Colonic mucosa (tissue), 4 donors: ENCODE measurements around the gene TJAP1. TPM values are rescaled to one million over a fixed set of nuclear protein-coding genes. Genes with fewer than 3 reads are reported as not detected.
A peak's percentile ranks its signal among the peaks of the same experiment; 100 is the strongest.

Experiments
- DNase-seq: peaks from one replicate; pipeline ENCODE4 v3.0.0-alpha.2; 2020
- H3K27ac ChIP-seq: fragments of 200-600 bp; one replicate; pipeline ENCODE4 v1.8.0; 2021
- H3K27me3 ChIP-seq: fragments of 200-600 bp; one replicate; pipeline ENCODE4 v1.8.0; 2021
- H3K36me3 ChIP-seq: fragments of 200-600 bp; one replicate; pipeline ENCODE4 v1.8.0; 2021
- H3K4me1 ChIP-seq: fragments of 200-600 bp; one replicate; pipeline ENCODE4 v1.8.0; 2021; ENCODE audit warnings: mild to moderate bottlenecking
- H3K4me3 ChIP-seq: fragments of 200-600 bp; one replicate; pipeline ENCODE4 v1.8.0; 2021
- H3K9ac ChIP-seq, 2 donors: one replicate each; pipeline ENCODE4 v1.7.0; 2013; ENCODE audit warnings: control low read depth in 2 of 2, low read depth in 2 of 2, low read length in 2 of 2
- H3K9me3 ChIP-seq: fragments of 200-600 bp; one replicate; pipeline ENCODE4 v1.8.0; 2021
- intact Hi-C: fragments of 100-400 bp; cut with DNase I; formaldehyde crosslinking; loops from one replicate; pipeline ENCODE4 v1.14.1; 2022
- total RNA-seq, 2 donors: library from RNA; stranded (reverse); fragmentation: NEBNext Ultra II Directional in 1 of 2; extraction: Animal tissue kit (Norgen Biotek cat#: 25700) in 1 of 2; gene quantifications; one replicate each; pipeline ENCODE4 v1.2.1, GENCODE V29; 2021
- TF ChIP-seq, protein P1 (sequence below): fragments of 200-600 bp; IDR thresholded peaks from one replicate; pipeline ENCODE4 v1.8.0; 2022; ENCODE audit warnings: antibody characterized with exemption, mild to moderate bottlenecking
- donor health status: healthy.
- donor health status: DM: no; HTN: no; CAD: no.
- donor health status: DM: no; HTN: no; CAD: no.

The TJAP1 gene
- total RNA-seq, 2 donors from 2014 or later, result 18.6 to 26.4 TPM

DNA sequence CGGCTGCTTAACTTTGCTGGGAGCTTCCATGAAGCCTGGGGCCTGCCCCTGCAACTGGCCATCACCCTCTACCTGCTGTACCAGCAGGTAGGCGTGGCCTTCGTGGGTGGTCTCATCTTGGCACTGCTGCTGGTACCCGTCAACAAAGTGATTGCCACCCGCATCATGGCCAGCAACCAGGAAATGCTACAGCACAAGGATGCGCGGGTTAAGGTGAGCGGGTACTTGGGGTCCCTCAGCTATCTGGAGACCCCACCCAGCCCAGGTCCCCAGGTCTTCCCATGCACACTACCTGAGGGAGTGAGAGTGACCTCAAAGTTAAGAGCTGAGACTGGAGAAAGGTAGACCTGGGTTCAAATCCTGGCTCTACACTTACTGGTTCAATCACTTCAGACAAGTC is 44.2 kb upstream of the TJAP1 start:
- Histone ChIP-seq H3K4me3 (no peak overlapping the region), H3K9me3 (no peaks in the 10 kb centered on the region), H3K9ac (no peak overlapping the region), H3K36me3 (no peaks in the 10 kb centered on the region), H3K27me3 (no peaks in the 10 kb centered on the region), H3K4me1 (peaks cover 14% of the 10 kb centered on the region), H3K27ac (no peak overlapping the region)
- intact Hi-C loops, result no loop called here
- TF ChIP-seq, protein P1, sequence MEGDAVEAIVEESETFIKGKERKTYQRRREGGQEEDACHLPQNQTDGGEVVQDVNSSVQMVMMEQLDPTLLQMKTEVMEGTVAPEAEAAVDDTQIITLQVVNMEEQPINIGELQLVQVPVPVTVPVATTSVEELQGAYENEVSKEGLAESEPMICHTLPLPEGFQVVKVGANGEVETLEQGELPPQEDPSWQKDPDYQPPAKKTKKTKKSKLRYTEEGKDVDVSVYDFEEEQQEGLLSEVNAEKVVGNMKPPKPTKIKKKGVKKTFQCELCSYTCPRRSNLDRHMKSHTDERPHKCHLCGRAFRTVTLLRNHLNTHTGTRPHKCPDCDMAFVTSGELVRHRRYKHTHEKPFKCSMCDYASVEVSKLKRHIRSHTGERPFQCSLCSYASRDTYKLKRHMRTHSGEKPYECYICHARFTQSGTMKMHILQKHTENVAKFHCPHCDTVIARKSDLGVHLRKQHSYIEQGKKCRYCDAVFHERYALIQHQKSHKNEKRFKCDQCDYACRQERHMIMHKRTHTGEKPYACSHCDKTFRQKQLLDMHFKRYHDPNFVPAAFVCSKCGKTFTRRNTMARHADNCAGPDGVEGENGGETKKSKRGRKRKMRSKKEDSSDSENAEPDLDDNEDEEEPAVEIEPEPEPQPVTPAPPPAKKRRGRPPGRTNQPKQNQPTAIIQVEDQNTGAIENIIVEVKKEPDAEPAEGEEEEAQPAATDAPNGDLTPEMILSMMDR, result no peak
- no peak for DNase-seq

DNA sequence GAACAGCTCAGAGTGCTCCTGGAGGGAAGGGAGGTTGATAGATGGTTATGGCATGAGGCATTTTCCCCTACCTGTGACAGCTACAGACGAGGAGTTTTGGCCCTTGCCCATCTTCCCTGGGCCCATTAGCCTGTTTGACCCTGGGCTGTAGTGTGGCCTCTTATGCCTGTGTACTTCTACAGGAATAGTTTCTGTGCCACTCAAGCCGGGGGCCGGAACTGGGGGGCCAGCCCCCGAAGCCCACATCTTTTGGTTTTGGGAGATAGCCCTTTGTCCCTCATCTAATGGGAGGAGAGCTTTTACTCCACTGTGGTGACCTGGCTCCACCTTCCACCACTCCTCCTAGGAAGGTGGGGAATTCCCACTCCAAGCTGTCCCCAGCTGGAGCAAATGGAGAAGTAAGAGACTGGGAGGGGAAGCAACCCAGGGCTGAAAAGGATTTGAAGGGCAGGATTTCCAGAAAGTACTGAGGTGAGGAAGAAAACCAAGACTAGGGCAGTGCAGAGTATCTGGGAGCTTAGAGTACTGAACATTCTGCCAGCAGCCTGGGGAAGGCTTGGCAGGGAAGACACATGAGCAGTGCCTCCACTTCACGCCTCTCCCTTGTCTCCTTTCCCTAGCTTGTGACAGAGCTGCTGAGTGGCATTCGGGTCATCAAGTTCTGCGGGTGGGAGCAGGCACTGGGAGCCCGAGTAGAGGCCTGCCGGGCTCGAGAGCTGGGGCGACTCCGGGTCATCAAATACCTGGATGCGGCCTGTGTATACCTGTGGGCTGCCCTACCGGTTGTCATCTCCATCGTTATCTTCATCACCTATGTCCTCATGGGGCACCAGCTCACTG is 43.1 kb upstream of the TJAP1 start:
- DNase-seq, result no peak
- intact Hi-C loops, result no loop called here
- Histone ChIP-seq H3K27me3 (no peaks in the 10 kb centered on the region), H3K4me3 (no peak overlapping the region), H3K9me3 (no peaks in the 10 kb centered on the region), H3K36me3 (no peaks in the 10 kb centered on the region), H3K4me1 (peaks cover 9% of the 10 kb centered on the region), H3K9ac (no peak overlapping the region), H3K27ac (no peak overlapping the region)
- TF ChIP-seq, protein P1, result no peak

DNA sequence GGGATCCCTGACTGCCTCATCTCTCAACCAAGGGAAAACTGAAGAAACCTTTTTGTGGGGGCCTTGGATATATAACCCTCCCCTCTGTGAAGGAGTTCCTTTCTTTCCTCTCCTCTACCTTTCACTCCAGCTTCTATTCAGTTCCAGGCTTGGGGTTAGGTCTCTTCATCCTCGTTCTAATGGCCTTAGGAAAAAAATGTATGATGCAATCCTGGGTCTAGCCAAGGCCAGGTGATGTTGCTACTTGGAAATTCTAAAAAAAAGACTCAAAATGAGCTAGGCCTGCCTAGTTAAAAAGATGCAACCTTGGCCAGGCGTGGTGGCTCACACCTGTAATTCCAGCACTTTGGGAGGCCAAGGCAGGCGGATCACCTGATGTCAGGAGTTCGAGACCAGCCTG is 42.4 kb upstream of the TJAP1 start:
- intact Hi-C loops, result no loop called here
- Histone ChIP-seq H3K36me3 (no peaks in the 10 kb centered on the region), H3K27me3 (no peaks in the 10 kb centered on the region), H3K9ac (no peak overlapping the region), H3K27ac (no peak overlapping the region), H3K4me1 (peaks cover 9% of the 10 kb centered on the region), H3K9me3 (no peaks in the 10 kb centered on the region), H3K4me3 (no peak overlapping the region)
- TF ChIP-seq, protein P1, result no peak
- DNase-seq, result no peak

DNA sequence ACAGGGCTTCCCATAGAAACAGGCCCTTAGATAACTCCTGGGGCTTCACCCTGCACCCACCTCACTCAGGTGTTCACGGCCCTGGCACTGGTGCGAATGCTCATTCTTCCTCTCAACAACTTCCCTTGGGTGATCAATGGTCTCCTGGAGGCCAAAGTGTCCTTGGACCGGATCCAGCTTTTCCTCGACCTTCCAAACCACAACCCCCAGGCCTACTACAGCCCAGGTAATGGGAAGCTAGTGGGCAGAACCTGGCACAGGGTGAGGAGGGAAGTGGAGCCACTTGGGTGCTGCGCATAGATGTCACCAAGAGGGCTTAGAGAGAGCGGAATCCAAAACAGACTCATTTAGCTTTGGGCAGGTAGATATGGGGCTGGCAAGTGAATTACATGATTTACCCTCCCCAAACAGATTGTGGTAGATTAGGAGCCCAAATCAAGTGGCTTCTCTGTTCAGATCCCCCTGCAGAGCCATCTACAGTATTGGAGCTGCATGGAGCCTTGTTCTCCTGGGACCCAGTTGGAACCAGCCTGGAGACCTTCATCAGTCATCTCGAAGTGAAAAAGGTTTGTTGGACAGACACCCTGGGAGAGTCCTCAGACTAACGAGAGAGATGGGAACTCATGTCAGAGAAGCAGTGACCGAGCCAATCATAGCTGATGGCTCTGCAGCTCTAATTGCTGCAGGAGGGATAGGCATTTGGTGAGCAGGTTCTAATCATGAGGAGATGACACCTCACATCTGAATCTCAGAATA is 41.5 kb upstream of the TJAP1 start:
- Histone ChIP-seq H3K4me3 (no peak overlapping the region), H3K36me3 (no peaks in the 10 kb centered on the region), H3K9ac (no peak overlapping the region), H3K27ac (peak overlapping the region; percentile 16), H3K27me3 (no peaks in the 10 kb centered on the region), H3K9me3 (no peaks in the 10 kb centered on the region), H3K4me1 (peaks cover 9% of the 10 kb centered on the region)
- TF ChIP-seq, protein P1, result no peak
- intact Hi-C loops, result no loop called here
- no peak for DNase-seq

DNA sequence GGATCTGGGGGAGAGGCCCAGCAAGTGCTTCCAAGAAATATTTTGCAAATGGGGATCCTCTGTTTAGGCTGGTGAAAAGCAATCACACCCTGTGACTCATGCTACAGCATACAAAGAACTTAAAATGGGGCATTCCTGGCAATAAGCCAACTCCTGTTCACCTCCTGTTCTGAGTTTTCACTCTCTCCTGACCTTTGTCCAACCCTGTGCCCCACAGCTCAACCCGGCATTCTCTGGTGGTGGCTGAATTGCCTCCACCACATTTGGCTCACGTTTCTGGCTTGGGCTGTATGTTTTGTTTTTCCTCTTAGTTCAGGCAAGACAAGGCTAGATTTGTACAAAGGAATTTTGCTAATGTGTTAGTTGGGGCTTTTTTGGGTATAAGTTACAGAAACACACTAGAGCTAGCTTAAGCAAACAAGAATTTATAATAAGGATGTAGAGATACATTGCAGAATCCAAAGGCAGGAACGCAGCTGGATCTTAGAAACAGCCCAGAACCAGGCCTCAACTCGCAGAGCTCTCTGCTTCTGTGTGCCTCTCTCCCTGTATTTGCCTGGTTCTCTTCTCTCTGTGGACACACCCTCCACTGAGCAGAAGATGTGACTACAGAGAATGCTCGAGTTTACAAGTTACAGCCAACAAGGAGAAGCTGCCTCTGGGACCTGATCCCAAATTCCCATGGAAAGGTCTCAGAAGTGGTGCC is 40.6 kb upstream of the TJAP1 start:
- no peaks in the 10 kb centered on the region for H3K27me3 ChIP-seq
- H3K27ac ChIP-seq, result peak overlapping the region; percentile 16
- H3K9me3 ChIP-seq, result no peaks in the 10 kb centered on the region
- peaks cover 9% of the 10 kb centered on the region for H3K4me1 ChIP-seq
- no peak overlapping the region for H3K4me3 ChIP-seq
- TF ChIP-seq, protein P1, result no peak
- no peaks in the 10 kb centered on the region for H3K36me3 ChIP-seq
- no peak for DNase-seq
- intact Hi-C loops, result no loop called here
- peak overlapping the region in 1 of 2 donors; percentile 41 for H3K9ac ChIP-seq
